HG03571 (cell line): ENCODE data around the gene ZDHHC8.
"Not testable (repeated sequence)": the region's sequence is repeated elsewhere in the genome, so short reads cannot be mapped to it uniquely, and the experiment has no call there.

Experiments
- ATAC-seq: cut with Tn5 transposase; IDR thresholded peaks from one replicate; pipeline ENCODE4 v1.9.1; 2021; ENCODE audit not compliant: unreplicated experiment

The ZDHHC8 gene

GRCh38 chr22:20157430-20158183, 26.0 kb downstream of the ZDHHC8 start:
- ATAC-seq = no peak

- ATAC-seq = no peak
These were observed 26.9 kb downstream of the ZDHHC8 start for GRCh38 chr22:20158391-20159036.

- ATAC-seq = no peak
These were observed 27.5 kb downstream of the ZDHHC8 start for GRCh38 chr22:20159076-20159475.

GRCh38 chr22:20159531-20159930, 27.9 kb downstream of the ZDHHC8 start:
- not testable (repeated sequence) for ATAC-seq

- ATAC-seq = no peak
These were observed 28.4 kb downstream of the ZDHHC8 start for GRCh38 chr22:20160041-20160440.

- no peak for ATAC-seq
These were observed 33.3 kb downstream of the ZDHHC8 start for GRCh38 chr22:20164863-20165262.

- no peak for ATAC-seq
These were observed 33.8 kb downstream of the ZDHHC8 start for GRCh38 chr22:20165421-20165820.

- no peak for ATAC-seq
These were observed 34.3 kb downstream of the ZDHHC8 start for GRCh38 chr22:20165913-20166312.

GRCh38 chr22:20166703-20167102, 35.1 kb downstream of the ZDHHC8 start:
- ATAC-seq = no peak

GRCh38 chr22:20167643-20168322, 36.2 kb downstream of the ZDHHC8 start:
- ATAC-seq = no peak

- no peak for ATAC-seq
These were observed 37.7 kb downstream of the ZDHHC8 start for GRCh38 chr22:20169253-20169822.

- ATAC-seq = no peak
These were observed 38.6 kb downstream of the ZDHHC8 start for GRCh38 chr22:20170170-20170569.

- ATAC-seq = no peak
These were observed 39.9 kb downstream of the ZDHHC8 start for GRCh38 chr22:20171288-20172140.

GRCh38 chr22:20172141-20172613, 40.6 kb downstream of the ZDHHC8 start:
- ATAC-seq = no peak

GRCh38 chr22:20173246-20173645, 41.6 kb downstream of the ZDHHC8 start:
- no peak for ATAC-seq

- no peak for ATAC-seq
These were observed 42.2 kb downstream of the ZDHHC8 start for GRCh38 chr22:20173772-20174171.

GRCh38 chr22:20174785-20175596, 43.4 kb downstream of the ZDHHC8 start:
- ATAC-seq = no peak

GRCh38 chr22:20175597-20175900, 43.9 kb downstream of the ZDHHC8 start:
- no peak for ATAC-seq

GRCh38 chr22:20176421-20177085, 44.9 kb downstream of the ZDHHC8 start:
- ATAC-seq = no peak
